CD4-positive, CD25-positive, alpha-beta regulatory T cell (primary cell): ENCODE results near the gene KIAA0825. TPM values are rescaled to one million over a fixed set of nuclear protein-coding genes. Genes with fewer than 3 reads are reported as not detected.
"Not testable (repeated sequence)": the region's sequence is repeated elsewhere in the genome, so short reads cannot be mapped to it uniquely, and the experiment has no call there.

ENCODE experiments used
- ATAC-seq, 2 donors: fragments of 150-1000 bp; cut with Tn5 transposase; one replicate each; pipeline ENCODE4 v1.10.0; 2021; ENCODE audit warnings: low read depth in 2 of 2, moderate number of reproducible peaks in 2 of 2, moderate library complexity in 1 of 2
- DNase-seq, 3 donors: peaks; one replicate each; pipeline versions ENCODE4 v3.0.0 to v3.0.0-alpha.2; 2012 to 2022; ENCODE audit warnings: mixed read lengths in 1 of 3
- H3K27ac ChIP-seq: one replicate; pipeline ENCODE4 v1.7.0; 2013; ENCODE audit warnings: mild to moderate bottlenecking, low read length; ENCODE audit not compliant: insufficient read depth, poor library complexity, severe bottlenecking
- H3K27me3 ChIP-seq: one replicate; pipeline ENCODE4 v1.7.0; 2013; ENCODE audit warnings: low read length; ENCODE audit not compliant: control insufficient read depth, insufficient read depth
- H3K36me3 ChIP-seq: one replicate; pipeline ENCODE4 v1.7.0; 2013; ENCODE audit warnings: mild to moderate bottlenecking, low read length, moderate library complexity; ENCODE audit not compliant: control insufficient read depth, insufficient read depth
- H3K4me1 ChIP-seq: 2 replicates; pipeline ENCODE4 v1.7.0; 2013; ENCODE audit warnings: mild to moderate bottlenecking, low read length; ENCODE audit not compliant: insufficient read depth, control insufficient read depth, poor library complexity, severe bottlenecking
- H3K4me3 ChIP-seq: one replicate; pipeline ENCODE4 v1.7.0; 2013; ENCODE audit warnings: low read depth, mild to moderate bottlenecking, low read length, moderate library complexity
- H3K9me3 ChIP-seq, 2 experiments: 1 replicate in 1 of 2; 2 replicates in 1 of 2; pipeline ENCODE4 v1.7.0; 2013; ENCODE audit warnings: low read length in 2 of 2, mild to moderate bottlenecking in 1 of 2, moderate library complexity in 1 of 2; ENCODE audit not compliant: control insufficient read depth in 2 of 2
- H3K27ac Mint-ChIP-seq, 3 donors: one replicate each; pipeline ENCODE4 v1.8.0; 2020 to 2022; ENCODE audit warnings: mild to moderate bottlenecking in 3 of 3, mixed read lengths in 3 of 3, moderate library complexity in 2 of 3
- H3K27me3 Mint-ChIP-seq: one replicate; pipeline ENCODE4 v1.8.0; 2022; ENCODE audit warnings: mild to moderate bottlenecking, mixed read lengths
- H3K36me3 Mint-ChIP-seq: one replicate; pipeline ENCODE4 v1.8.0; 2020; ENCODE audit warnings: mixed read lengths
- H3K4me1 Mint-ChIP-seq, 4 donors: one replicate each; pipeline ENCODE4 v1.8.0; 2020 to 2022; ENCODE audit warnings: mixed read lengths in 4 of 4, mild to moderate bottlenecking in 1 of 4
- H3K4me3 Mint-ChIP-seq, 4 donors: one replicate each; pipeline ENCODE4 v1.8.0; 2020 to 2022; ENCODE audit warnings: mild to moderate bottlenecking in 4 of 4, mixed read lengths in 4 of 4, moderate library complexity in 3 of 4
- H3K9me3 Mint-ChIP-seq, 7 donors: one replicate each; pipeline ENCODE4 v1.8.0; 2020 to 2022; ENCODE audit warnings: mixed read lengths in 7 of 7, mild to moderate bottlenecking in 3 of 7, moderate library complexity in 2 of 7
- polyA plus RNA-seq, 4 donors: library from polyadenylated mRNA; unstranded; fragments of 300-500 nt; fragmentation: Illumina TruSeq; gene quantifications; one replicate each; pipeline ENCODE4 v1.2.3, GENCODE V29; 2021
- total RNA-seq: library from RNA; stranded (reverse); gene quantifications from one replicate; pipeline ENCODE4 v1.2.3, GENCODE V29; 2022

The KIAA0825 gene
- total and polyA plus RNA-seq, 5 donors from 2014 or later: 0.42 to 4.6 (median 1.3) TPM

- Mint-ChIP-seq H3K4me3 (peak overlapping the region; percentile 0 to 58 (median 28)), H3K36me3 (no peaks in the 10 kb centered on the region), H3K27me3 (no peaks in the 10 kb centered on the region), H3K4me1 (peaks cover 25 to 46% (median 37%) of the 10 kb centered on the region in 4 donors), H3K27ac (peak overlapping the region; percentile 50 to 65 (median 58)), H3K9me3 (no peaks in the 10 kb centered on the region)
- Histone ChIP-seq H3K27me3 (no peaks in the 10 kb centered on the region), H3K9me3 (no peaks in the 10 kb centered on the region), H3K4me3 (peak overlapping the region; percentile 27), H3K36me3 (no peaks in the 10 kb centered on the region), H3K27ac (peak overlapping the region; percentile 27), H3K4me1 (peaks cover 34% of the 10 kb centered on the region)
- DNase-seq (peak in 2 of 3 donors; percentile 14 to 50), ATAC-seq (peak; percentile 50 to 55)
Measured at GRCh38 chr5:94575196-94575595, 43.2 kb downstream of the KIAA0825 start.

DNA sequence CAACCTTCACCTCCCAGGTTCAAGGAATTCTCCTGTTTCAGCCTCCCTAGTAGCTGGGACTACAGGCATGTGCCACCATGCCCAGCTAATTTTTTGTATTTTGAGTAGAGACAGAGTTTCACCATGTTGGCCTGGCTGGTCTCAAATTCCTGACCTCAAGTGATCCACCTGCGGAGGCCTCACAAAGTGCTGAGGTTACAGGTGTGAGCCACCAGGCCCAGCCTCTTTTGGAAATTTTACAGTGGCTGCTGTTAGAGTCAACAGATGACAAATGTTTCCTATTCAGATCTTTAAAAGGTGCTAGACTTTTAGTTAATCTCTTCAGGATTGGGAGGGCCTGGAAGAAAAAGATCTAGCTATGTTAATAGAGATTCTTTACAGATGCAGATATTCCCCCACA lies 45.1 kb downstream of the KIAA0825 start:
- peaks cover 34% of the 10 kb centered on the region for H3K4me1 ChIP-seq
- not testable (repeated sequence) for H3K27ac ChIP-seq

DNA sequence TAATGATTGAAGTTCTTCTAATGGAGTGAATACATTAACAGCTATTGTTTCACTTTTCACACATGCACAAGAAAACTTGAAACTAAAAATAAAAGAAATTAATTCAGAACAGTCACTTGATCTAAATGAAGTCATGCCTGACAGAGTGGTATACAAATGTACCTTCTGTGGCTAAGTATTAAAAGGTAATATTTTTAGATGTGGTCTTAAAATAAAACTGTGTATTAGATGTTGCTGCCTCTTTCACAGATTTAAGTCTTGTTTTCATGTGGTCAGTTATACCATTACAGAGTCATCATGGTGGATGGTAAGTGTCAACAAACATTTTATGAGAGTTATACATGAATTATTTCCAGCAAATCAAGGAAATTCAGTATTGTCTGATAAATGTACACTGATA lies 47.0 kb downstream of the KIAA0825 start:
- no peak overlapping the region for H3K27ac ChIP-seq
- no peaks in the 10 kb centered on the region for H3K9me3 ChIP-seq
- H3K36me3 ChIP-seq: no peaks in the 10 kb centered on the region
- peaks cover 19% of the 10 kb centered on the region for H3K4me1 ChIP-seq
- ATAC-seq (no peak), DNase-seq (no peak)
- peaks cover 13 to 26% (median 16%) of the 10 kb centered on the region in 4 donors for H3K4me1 Mint-ChIP-seq
- H3K27me3 ChIP-seq: no peaks in the 10 kb centered on the region
- no peak overlapping the region for H3K4me3 ChIP-seq
- H3K27me3 Mint-ChIP-seq: no peaks in the 10 kb centered on the region
- no peaks in the 10 kb centered on the region for H3K9me3 Mint-ChIP-seq
- no peak overlapping the region for H3K4me3 Mint-ChIP-seq
- no peaks in the 10 kb centered on the region for H3K36me3 Mint-ChIP-seq
- no peak overlapping the region for H3K27ac Mint-ChIP-seq

More for the DNA sequence above, 45.1 kb downstream of the KIAA0825 start:
- H3K27me3 ChIP-seq, H3K27ac Mint-ChIP-seq, H3K36me3 Mint-ChIP-seq, H3K4me3 ChIP-seq, ATAC-seq, DNase-seq, H3K27me3 Mint-ChIP-seq, H3K9me3 ChIP-seq, H3K4me3 Mint-ChIP-seq, H3K9me3 Mint-ChIP-seq, H3K36me3 ChIP-seq: not testable (repeated sequence)
- H3K4me1 Mint-ChIP-seq: peaks cover 25 to 42% (median 31%) of the 10 kb centered on the region in 4 donors

GRCh38 chr5:94564812-94565211 lies 53.6 kb downstream of the KIAA0825 start:
- Mint-ChIP-seq H3K27me3 (no peaks in the 10 kb centered on the region), H3K9me3 (peaks cover 0 to 1% (median 0%) of the 10 kb centered on the region in 7 donors), H3K27ac (no peak overlapping the region), H3K4me1 (no peaks in the 10 kb centered on the region), H3K4me3 (no peak overlapping the region), H3K36me3 (peaks cover 3% of the 10 kb centered on the region)
- ATAC-seq (no peak), DNase-seq (no peak)
- Histone ChIP-seq H3K27me3 (no peaks in the 10 kb centered on the region), H3K36me3 (no peaks in the 10 kb centered on the region), H3K4me1 (no peaks in the 10 kb centered on the region), H3K27ac (no peak overlapping the region), H3K4me3 (no peak overlapping the region), H3K9me3 (no peaks in the 10 kb centered on the region)

GRCh38 chr5:94562327-94562971 lies 56.0 kb downstream of the KIAA0825 start:
- no peaks in the 10 kb centered on the region for H3K27me3 ChIP-seq
- H3K27ac ChIP-seq: no peak overlapping the region
- no peak overlapping the region for H3K4me3 ChIP-seq
- H3K9me3 ChIP-seq: no peaks in the 10 kb centered on the region
- no peaks in the 10 kb centered on the region for H3K36me3 ChIP-seq
- peaks cover 0 to 1% (median 0%) of the 10 kb centered on the region in 7 donors for H3K9me3 Mint-ChIP-seq
- no peak overlapping the region for H3K4me3 Mint-ChIP-seq
- H3K4me1 ChIP-seq: no peaks in the 10 kb centered on the region
- H3K27me3 Mint-ChIP-seq: no peaks in the 10 kb centered on the region
- H3K27ac Mint-ChIP-seq: no peak overlapping the region
- ATAC-seq (no peak), DNase-seq (no peak)
- H3K36me3 Mint-ChIP-seq: peaks cover 3% of the 10 kb centered on the region
- no peaks in the 10 kb centered on the region for H3K4me1 Mint-ChIP-seq

DNA sequence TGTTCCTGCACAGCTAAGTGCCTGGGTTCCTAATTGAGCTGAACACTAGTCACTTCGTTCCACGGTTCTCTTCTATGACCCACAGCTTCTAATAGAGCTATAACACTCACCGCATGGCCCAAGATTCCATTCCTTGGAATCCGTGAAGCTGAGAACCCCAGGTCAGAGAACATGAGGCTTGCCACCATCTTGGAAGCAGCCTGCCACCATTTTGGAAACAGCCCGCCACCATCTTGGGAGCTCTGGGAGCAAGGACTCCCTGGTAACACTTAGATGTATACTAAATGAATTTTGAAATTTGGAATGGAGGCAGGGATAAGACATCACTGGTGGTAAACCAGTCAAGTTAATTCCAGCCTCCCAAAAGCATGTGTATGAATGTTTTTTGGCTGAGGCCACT lies 60.4 kb downstream of the KIAA0825 start:
- Mint-ChIP-seq H3K36me3 (no peaks in the 10 kb centered on the region), H3K27me3 (no peaks in the 10 kb centered on the region), H3K27ac (no peak overlapping the region), H3K9me3 (no peaks in the 10 kb centered on the region), H3K4me3 (no peak overlapping the region), H3K4me1 (no peaks in the 10 kb centered on the region)
- no peak overlapping the region for H3K4me3 ChIP-seq
- H3K4me1 ChIP-seq: no peaks in the 10 kb centered on the region
- ATAC-seq (no peak), DNase-seq (no peak)
- H3K27me3 ChIP-seq: no peaks in the 10 kb centered on the region
- no peaks in the 10 kb centered on the region for H3K9me3 ChIP-seq
- H3K27ac ChIP-seq: no peak overlapping the region
- no peaks in the 10 kb centered on the region for H3K36me3 ChIP-seq

DNA sequence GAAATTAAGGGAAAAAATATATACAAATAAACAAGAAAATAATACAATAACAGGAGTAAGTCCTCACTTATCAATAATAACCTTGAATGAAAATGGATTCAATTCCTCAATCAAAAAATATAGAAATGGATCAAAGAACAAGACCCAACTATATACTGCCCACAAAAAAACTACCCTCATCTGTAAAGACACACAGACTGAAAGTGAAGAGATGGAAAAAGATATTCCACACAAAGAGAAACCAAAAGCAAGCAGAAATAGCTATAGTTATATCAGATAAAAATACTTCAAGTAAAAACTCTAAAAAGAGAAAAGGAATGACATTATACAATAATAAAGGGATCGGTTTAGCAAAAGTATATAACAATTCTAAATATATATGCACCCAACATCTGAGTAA lies 66.5 kb downstream of the KIAA0825 start:
- no peaks in the 10 kb centered on the region for H3K36me3 ChIP-seq
- H3K9me3 ChIP-seq: peaks cover 0 to 4% of the 10 kb centered on the region in 2 experiments
- Mint-ChIP-seq H3K9me3 (peaks cover 0 to 14% (median 3%) of the 10 kb centered on the region in 7 donors), H3K36me3 (no peaks in the 10 kb centered on the region), H3K4me3 (no peak overlapping the region), H3K27ac (no peak overlapping the region), H3K27me3 (no peaks in the 10 kb centered on the region), H3K4me1 (peaks cover 0 to 11% (median 0%) of the 10 kb centered on the region in 4 donors)
- H3K27me3 ChIP-seq: no peaks in the 10 kb centered on the region
- H3K4me1 ChIP-seq: no peaks in the 10 kb centered on the region
- DNase-seq: no peak
- no peak overlapping the region for H3K4me3 ChIP-seq
- no peak overlapping the region for H3K27ac ChIP-seq
- no peak for ATAC-seq
